K562 (cell line): ENCODE results near the gene WASF2.

Experiments used
- SMARCA5 ChIP-seq: fragments of 450-650 bp; IDR thresholded peaks from 2 replicates; pipeline ENCODE4 v1.6.1; 2016
- ZBTB33 ChIP-seq: sonication (generic); formaldehyde crosslinking; IDR thresholded peaks from 2 replicates; pipeline ENCODE4 v1.8.1; 2023; ENCODE audit warnings: mild to moderate bottlenecking, missing genetic modification reagents

DNA sequence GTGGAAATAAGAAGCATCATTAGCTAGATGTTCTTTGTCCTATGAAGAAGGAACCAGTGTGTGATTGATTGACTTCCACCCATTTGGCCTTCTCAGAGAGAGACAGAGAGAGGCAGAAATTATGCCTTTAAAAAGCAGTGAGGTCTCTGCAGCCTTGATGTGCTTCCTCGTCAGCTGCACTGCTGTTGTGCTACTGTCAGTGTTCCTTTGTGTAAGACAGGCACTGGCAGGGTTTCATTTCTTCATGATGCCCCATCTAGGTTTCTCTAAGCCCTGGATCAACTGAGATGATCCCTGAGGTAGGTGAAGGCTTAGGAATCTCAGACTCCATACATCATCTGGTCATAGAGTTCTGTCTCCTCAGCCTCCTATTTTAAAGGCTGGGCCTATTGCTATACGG lies 62.6 kb downstream of the WASF2 start:
- no peak for TF ChIP-seq ZBTB33 (CRISPR knock-in tag)
- no peak for TF ChIP-seq SMARCA5
